ENCODE results near the gene LRRC25.
"Not testable (repeated sequence)": the region's sequence is repeated elsewhere in the genome, so short reads cannot be mapped to it uniquely, and the experiment has no call there.

LRRC25 gene

GRCh38 chr19:18401580-18402112, 4.2 kb upstream of the LRRC25 start:
- no peak for DNase-seq

- DNase-seq = no peak
These were observed 1.6 kb upstream of the LRRC25 start for GRCh38 chr19:18399008-18399407.

- DNase-seq = no peak
These were observed 766 bp downstream of the LRRC25 start for GRCh38 chr19:18396471-18397241.

GRCh38 chr19:18393836-18394235, 3.6 kb downstream of the LRRC25 start:
- DNase-seq = no peak

- no peak for DNase-seq
These were observed 4.5 kb downstream of the LRRC25 start for GRCh38 chr19:18392926-18393325.

GRCh38 chr19:18392417-18392816, 5.0 kb downstream of the LRRC25 start:
- no peak for DNase-seq

- no peak for DNase-seq
These were observed 5.8 kb downstream of the LRRC25 start for GRCh38 chr19:18391509-18392075.

GRCh38 chr19:18390065-18390907, 7.1 kb downstream of the LRRC25 start:
- DNase-seq = no peak

GRCh38 chr19:18389726-18390064, 7.7 kb downstream of the LRRC25 start:
- no peak for DNase-seq

- no peak for DNase-seq
These were observed 8.3 kb downstream of the LRRC25 start for GRCh38 chr19:18388960-18389725.

GRCh38 chr19:18388100-18388959, 9.1 kb downstream of the LRRC25 start:
- DNase-seq = peak; percentile 85

- DNase-seq = no peak
These were observed 10.7 kb downstream of the LRRC25 start for GRCh38 chr19:18386543-18387271.

- no peak for DNase-seq
These were observed 11.5 kb downstream of the LRRC25 start, which contains the start of gene GDF15 for GRCh38 chr19:18385675-18386542. Gene GDF15, plus strand, starts transcription at chr19:18386158. Its CDS starts 32 bp downstream, at chr19:18386190.

- DNase-seq = no peak
These were observed 12.1 kb downstream of the LRRC25 start for GRCh38 chr19:18385359-18385674.

GRCh38 chr19:18384775-18385174, 12.6 kb downstream of the LRRC25 start:
- DNase-seq = no peak

GRCh38 chr19:18383622-18384021, 13.8 kb downstream of the LRRC25 start:
- not testable (repeated sequence) for DNase-seq

- DNase-seq = no peak
These were observed 16.6 kb downstream of the LRRC25 start for GRCh38 chr19:18380843-18381242.

GRCh38 chr19:18379803-18380747, 17.3 kb downstream of the LRRC25 start:
- no peak for DNase-seq

- no peak for DNase-seq
These were observed 20.4 kb downstream of the LRRC25 start for GRCh38 chr19:18377026-18377425.

Data from NCI-H1105 (cell line).